ENCODE measurements around the gene FRK.
"Not testable (repeated sequence)": the region's sequence is repeated elsewhere in the genome, so short reads cannot be mapped to it uniquely, and the experiment has no call there.

GRCh38 chr6:115928000-115928399, 132.7 kb downstream of the FRK start:
- not testable (repeated sequence) for TF ChIP-seq CTCF, EP300, POLR2A (IDR thresholded peaks at IDR 0.05)
